Transverse colon (tissue), 3 donors: ENCODE results near the gene UCK1.

Experiments used
- EP300 ChIP-seq: sonication (generic); formaldehyde crosslinking; IDR thresholded peaks from one replicate; pipeline ENCODE4 v1.6.1; 2017; ENCODE audit warnings: antibody characterized with exemption, low read depth
- TF ChIP-seq, protein P1 (sequence below), 5 experiments: fragments of 200-600 bp in 3 of 5; fragments of 450-650 bp in 2 of 5; sonication (generic) in 3 of 5; IDR thresholded peaks; 1 replicate in 2 of 5; 2 replicates in 3 of 5; pipeline ENCODE4 v1.5.1; 2016 to 2017; ENCODE audit warnings: antibody characterized with exemption in 5 of 5, inconsistent platforms in 3 of 5, mild to moderate bottlenecking in 2 of 5, moderate library complexity in 1 of 5

DNA sequence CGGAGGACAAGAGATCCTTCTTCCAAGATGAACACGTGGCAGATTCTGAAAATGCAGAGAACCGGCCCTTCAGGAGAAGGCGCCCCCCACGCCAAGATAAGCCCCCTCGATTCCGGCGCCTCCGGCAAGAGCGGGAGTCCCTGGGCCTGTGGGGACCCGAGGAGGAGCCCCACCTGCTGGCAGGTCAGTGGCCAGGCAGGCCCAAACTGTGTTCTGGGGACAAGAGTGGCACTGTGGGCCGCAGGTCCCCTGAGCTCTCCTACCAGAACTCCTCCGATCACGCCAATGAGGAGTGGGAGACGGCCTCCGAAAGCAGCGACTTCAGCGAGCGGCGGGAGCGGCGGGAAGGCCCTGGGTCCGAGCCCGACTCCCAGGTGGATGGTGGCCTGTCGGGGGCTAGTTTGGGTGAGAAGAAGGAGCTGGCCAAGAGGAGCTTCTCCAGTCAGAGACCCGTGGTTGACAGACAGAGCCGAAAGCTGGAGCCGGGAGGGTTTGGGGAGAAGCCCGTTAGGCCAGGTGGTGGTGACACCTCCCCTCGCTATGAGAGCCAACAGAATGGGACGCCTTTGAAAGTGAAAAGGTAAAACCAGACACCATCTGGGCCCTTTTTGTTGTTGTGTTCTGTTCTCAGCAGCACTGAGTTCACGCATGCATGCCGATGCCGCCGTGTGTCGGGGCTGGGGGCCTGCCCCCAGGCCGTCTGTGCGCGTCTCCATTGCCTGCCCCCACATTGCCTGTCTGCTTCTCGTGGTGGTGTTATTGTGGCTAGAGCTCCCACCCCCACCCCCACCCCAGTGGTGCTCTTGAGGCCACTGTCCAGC, 54.9 kb downstream of the UCK1 start:
- TF ChIP-seq, protein P1, sequence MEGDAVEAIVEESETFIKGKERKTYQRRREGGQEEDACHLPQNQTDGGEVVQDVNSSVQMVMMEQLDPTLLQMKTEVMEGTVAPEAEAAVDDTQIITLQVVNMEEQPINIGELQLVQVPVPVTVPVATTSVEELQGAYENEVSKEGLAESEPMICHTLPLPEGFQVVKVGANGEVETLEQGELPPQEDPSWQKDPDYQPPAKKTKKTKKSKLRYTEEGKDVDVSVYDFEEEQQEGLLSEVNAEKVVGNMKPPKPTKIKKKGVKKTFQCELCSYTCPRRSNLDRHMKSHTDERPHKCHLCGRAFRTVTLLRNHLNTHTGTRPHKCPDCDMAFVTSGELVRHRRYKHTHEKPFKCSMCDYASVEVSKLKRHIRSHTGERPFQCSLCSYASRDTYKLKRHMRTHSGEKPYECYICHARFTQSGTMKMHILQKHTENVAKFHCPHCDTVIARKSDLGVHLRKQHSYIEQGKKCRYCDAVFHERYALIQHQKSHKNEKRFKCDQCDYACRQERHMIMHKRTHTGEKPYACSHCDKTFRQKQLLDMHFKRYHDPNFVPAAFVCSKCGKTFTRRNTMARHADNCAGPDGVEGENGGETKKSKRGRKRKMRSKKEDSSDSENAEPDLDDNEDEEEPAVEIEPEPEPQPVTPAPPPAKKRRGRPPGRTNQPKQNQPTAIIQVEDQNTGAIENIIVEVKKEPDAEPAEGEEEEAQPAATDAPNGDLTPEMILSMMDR (IDR thresholded peaks at IDR 0.05) = peak in 4 of 5 experiments; percentile 14 to 35 (median 22)
- TF ChIP-seq EP300 = no peak
